Mucosa of descending colon (tissue), 3 donors: ENCODE results near the gene PRLH. TPM values are rescaled to one million over a fixed set of nuclear protein-coding genes. Genes with fewer than 3 reads are reported as not detected.

Experiments used
- ATAC-seq: fragments of 200-7000 bp; cut with Tn5 transposase; one replicate; pipeline ENCODE4 v1.9.1; 2020; ENCODE audit warnings: mild to moderate bottlenecking, moderate library complexity
- DNase-seq, 3 donors: peaks; one replicate each; pipeline ENCODE4 v3.0.0-alpha.2; 2020
- H3K36me3 ChIP-seq: fragments of 200-600 bp; one replicate; pipeline ENCODE4 v1.8.0; 2021; ENCODE audit warnings: low read depth, mild to moderate bottlenecking
- H3K4me1 ChIP-seq: fragments of 200-600 bp; one replicate; pipeline ENCODE4 v1.8.0; 2021; ENCODE audit warnings: low read depth, mild to moderate bottlenecking
- H3K4me3 ChIP-seq: fragments of 200-600 bp; one replicate; pipeline ENCODE4 v1.8.0; 2021; ENCODE audit warnings: mild to moderate bottlenecking
- H3K9me3 ChIP-seq: fragments of 200-600 bp; one replicate; pipeline ENCODE4 v1.8.0; 2021; ENCODE audit warnings: mild to moderate bottlenecking
- intact Hi-C, 2 donors: fragments of 100-400 bp; cut with DNase I in 1 of 2; cut with micrococcal nuclease in 1 of 2; formaldehyde crosslinking; loops; one replicate each; pipeline versions ENCODE4 v1.11.0 to v1.11.1; 2022; cut with DNase I, micrococcal nuclease
- total RNA-seq, 3 donors: library from RNA; stranded (reverse); fragmentation: NEBNext Ultra II Directional in 2 of 3; extraction: Animal tissue kit (Norgen Biotek cat#: 25700) in 2 of 3; gene quantifications; one replicate each; pipeline versions ENCODE4 v1.2.1 to v1.2.4, GENCODE V29; 2021 to 2023
- TF ChIP-seq, protein P1 (sequence below): fragments of 200-600 bp; IDR thresholded peaks from one replicate; pipeline ENCODE4 v1.8.0; 2022; ENCODE audit warnings: antibody characterized with exemption, mild to moderate bottlenecking
- donor health status: DM: no; HTN: no; CAD: no; lungs with moderate emphysema.
- donor health status: DM: no; HTN: no; CAD: no.
- donor health status: DM: no; HTN: yes; CAD: no.

The PRLH gene
- total RNA-seq, 3 donors from 2014 or later: not detected

GRCh38 chr2:237612527-237613357, 46.4 kb downstream of the PRLH start:
- intact Hi-C loops: no loop called here
- no peak for DNase-seq
- H3K4me1 ChIP-seq: peaks cover 4% of the 10 kb centered on the region
- no peak overlapping the region for H3K4me3 ChIP-seq
- no peaks in the 10 kb centered on the region for H3K36me3 ChIP-seq
- TF ChIP-seq, protein P1, sequence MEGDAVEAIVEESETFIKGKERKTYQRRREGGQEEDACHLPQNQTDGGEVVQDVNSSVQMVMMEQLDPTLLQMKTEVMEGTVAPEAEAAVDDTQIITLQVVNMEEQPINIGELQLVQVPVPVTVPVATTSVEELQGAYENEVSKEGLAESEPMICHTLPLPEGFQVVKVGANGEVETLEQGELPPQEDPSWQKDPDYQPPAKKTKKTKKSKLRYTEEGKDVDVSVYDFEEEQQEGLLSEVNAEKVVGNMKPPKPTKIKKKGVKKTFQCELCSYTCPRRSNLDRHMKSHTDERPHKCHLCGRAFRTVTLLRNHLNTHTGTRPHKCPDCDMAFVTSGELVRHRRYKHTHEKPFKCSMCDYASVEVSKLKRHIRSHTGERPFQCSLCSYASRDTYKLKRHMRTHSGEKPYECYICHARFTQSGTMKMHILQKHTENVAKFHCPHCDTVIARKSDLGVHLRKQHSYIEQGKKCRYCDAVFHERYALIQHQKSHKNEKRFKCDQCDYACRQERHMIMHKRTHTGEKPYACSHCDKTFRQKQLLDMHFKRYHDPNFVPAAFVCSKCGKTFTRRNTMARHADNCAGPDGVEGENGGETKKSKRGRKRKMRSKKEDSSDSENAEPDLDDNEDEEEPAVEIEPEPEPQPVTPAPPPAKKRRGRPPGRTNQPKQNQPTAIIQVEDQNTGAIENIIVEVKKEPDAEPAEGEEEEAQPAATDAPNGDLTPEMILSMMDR: no peak
- ATAC-seq: no peak
- no peaks in the 10 kb centered on the region for H3K9me3 ChIP-seq

DNA sequence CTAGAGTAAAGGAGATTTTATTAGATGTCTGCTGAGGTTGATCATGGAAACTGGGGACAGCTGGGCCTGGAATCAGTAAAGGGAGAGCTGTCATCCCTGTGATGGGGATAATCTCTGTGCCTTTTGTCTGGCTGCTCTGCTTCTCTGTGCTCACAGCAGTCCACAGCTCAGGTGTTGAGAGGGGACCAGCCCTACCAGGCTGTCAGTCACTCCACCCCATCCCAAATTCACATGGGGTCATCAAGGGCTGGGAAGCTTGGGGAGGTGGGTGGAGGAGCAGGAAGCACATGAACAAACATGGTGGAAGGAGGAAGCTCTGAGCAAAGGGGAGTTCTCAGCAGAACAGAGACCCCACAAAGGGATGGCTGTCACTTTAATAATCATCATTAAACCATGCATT, 47.3 kb downstream of the PRLH start:
- DNase-seq (no peak), ATAC-seq (no peak)
- Histone ChIP-seq H3K9me3 (no peaks in the 10 kb centered on the region), H3K4me3 (no peak overlapping the region), H3K4me1 (peaks cover 4% of the 10 kb centered on the region), H3K36me3 (no peaks in the 10 kb centered on the region)
- TF ChIP-seq, protein P1: no peak
- intact Hi-C loops: no loop called here

DNA sequence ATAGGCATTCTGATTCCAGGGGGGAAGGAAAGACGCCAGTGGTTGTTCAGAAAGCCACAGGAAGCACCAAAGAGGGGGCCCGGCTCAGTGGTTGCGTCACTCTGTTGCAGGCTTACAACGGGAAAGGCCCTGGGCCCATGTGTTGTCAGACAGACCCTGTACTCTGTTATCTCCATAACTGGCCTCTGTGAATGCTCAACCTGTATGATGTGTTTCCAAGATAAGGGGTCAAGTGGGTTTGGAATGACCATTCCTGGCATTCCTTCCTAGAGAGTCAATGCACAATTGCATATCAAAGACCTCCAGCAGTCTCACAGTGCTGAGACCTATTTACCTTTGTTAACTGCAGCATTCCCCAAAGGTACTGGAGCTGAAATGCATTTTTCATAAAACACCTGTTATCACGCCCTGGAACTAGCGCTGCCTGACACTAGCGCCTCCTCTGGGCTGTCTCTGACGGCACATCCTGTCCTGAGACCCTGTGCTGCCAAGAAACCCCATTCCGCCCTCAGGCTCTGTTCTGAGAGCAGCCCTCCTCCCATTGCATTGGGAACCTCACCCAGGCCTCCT, 47.9 kb downstream of the PRLH start:
- no peak overlapping the region for H3K4me3 ChIP-seq
- no peak for ATAC-seq
- H3K4me1 ChIP-seq: peaks cover 4% of the 10 kb centered on the region
- intact Hi-C loops: no loop called here
- TF ChIP-seq, protein P1: no peak
- no peaks in the 10 kb centered on the region for H3K36me3 ChIP-seq
- no peaks in the 10 kb centered on the region for H3K9me3 ChIP-seq
- no peak for DNase-seq

- DNase-seq (no peak), ATAC-seq (no peak)
- intact Hi-C loops: no loop called here
- H3K9me3 ChIP-seq: no peaks in the 10 kb centered on the region
- TF ChIP-seq, protein P1: no peak
- peaks cover 4% of the 10 kb centered on the region for H3K4me1 ChIP-seq
- no peaks in the 10 kb centered on the region for H3K36me3 ChIP-seq
- H3K4me3 ChIP-seq: no peak overlapping the region
Observed at GRCh38 chr2:237615631-237616249, 49.4 kb downstream of the PRLH start.

GRCh38 chr2:237616373-237616733, 50.0 kb downstream of the PRLH start:
- TF ChIP-seq, protein P1: no peak
- Histone ChIP-seq H3K36me3 (no peaks in the 10 kb centered on the region), H3K4me3 (no peak overlapping the region), H3K4me1 (peaks cover 4% of the 10 kb centered on the region), H3K9me3 (no peaks in the 10 kb centered on the region)
- intact Hi-C loops: no loop called here
- no peak for ATAC-seq
- DNase-seq: no peak

Other genes starting within 250 kb of the PRLH start
- 100 to 1,000 TPM in 2 of 3 donors, 10 to 100 TPM in 1; 20.9 to 235 (median 194) TPM for gene COL6A3, start 152.4 kb upstream of the PRLH start, total RNA-seq
- 100 to 1,000 TPM in 2 of 3 donors, 10 to 100 TPM in 1; 46.8 to 133 (median 121) TPM for gene MLPH, start 79.3 kb upstream of the PRLH start, total RNA-seq
- 10 to 100 TPM; 25.8 to 95.2 (median 62.8) TPM for gene RAB17, start 24.2 kb downstream of the PRLH start, total RNA-seq
- gene LRRFIP1, start 61.0 kb downstream of the PRLH start, total RNA-seq: 100 to 1,000 TPM; 114 to 157 (median 120) TPM
- gene RBM44, start 232.2 kb downstream of the PRLH start, total RNA-seq: 1 to 10 TPM in 1 of 3 donors, under 1 TPM in 2; 0.07 to 1.1 (median 0.35) TPM